Mesothelial cell of epicardium (in vitro differentiated cells): ENCODE measurements around the gene SCN3B. TPM values are rescaled to one million over a fixed set of nuclear protein-coding genes. Genes with fewer than 3 reads are reported as not detected.

ENCODE experiments used
- DNase-seq, 2 experiments: peaks; one replicate each; pipeline ENCODE4 v3.0.0; 2021; ENCODE audit warnings: low spot score in 2 of 2; ENCODE audit not compliant: unreplicated experiment in 2 of 2
- H3K27ac Mint-ChIP-seq: 2 replicates; pipeline ENCODE4 v1.8.0; 2021; ENCODE audit warnings: mixed read lengths
- H3K27me3 Mint-ChIP-seq: 2 replicates; pipeline ENCODE4 v1.8.0; 2021; ENCODE audit warnings: low read depth, mixed read lengths
- H3K36me3 Mint-ChIP-seq: 2 replicates; pipeline ENCODE4 v1.8.0; 2021; ENCODE audit warnings: mixed read lengths
- H3K4me1 Mint-ChIP-seq: 2 replicates; pipeline ENCODE4 v1.8.0; 2021; ENCODE audit warnings: mixed read lengths
- H3K4me3 Mint-ChIP-seq: 2 replicates; pipeline ENCODE4 v1.8.0; 2021; ENCODE audit warnings: mild to moderate bottlenecking, moderate library complexity, mixed read lengths
- H3K9me3 Mint-ChIP-seq: 2 replicates; pipeline ENCODE4 v1.8.0; 2021; ENCODE audit warnings: mixed read lengths
- total RNA-seq: library from RNA; stranded (reverse); gene quantifications from 3 replicates; pipeline ENCODE4 v1.2.1, GENCODE V29; 2021
- TF ChIP-seq, protein P1 (sequence below): fragments of 200-600 bp; sonication (generic); IDR thresholded peaks from one replicate; pipeline ENCODE4 v1.5.0; 2021; ENCODE audit warnings: antibody characterized with exemption; ENCODE audit not compliant: unreplicated experiment

Gene SCN3B
- total RNA-seq, 1 donor from 2014 or later = 0.22 TPM

DNA sequence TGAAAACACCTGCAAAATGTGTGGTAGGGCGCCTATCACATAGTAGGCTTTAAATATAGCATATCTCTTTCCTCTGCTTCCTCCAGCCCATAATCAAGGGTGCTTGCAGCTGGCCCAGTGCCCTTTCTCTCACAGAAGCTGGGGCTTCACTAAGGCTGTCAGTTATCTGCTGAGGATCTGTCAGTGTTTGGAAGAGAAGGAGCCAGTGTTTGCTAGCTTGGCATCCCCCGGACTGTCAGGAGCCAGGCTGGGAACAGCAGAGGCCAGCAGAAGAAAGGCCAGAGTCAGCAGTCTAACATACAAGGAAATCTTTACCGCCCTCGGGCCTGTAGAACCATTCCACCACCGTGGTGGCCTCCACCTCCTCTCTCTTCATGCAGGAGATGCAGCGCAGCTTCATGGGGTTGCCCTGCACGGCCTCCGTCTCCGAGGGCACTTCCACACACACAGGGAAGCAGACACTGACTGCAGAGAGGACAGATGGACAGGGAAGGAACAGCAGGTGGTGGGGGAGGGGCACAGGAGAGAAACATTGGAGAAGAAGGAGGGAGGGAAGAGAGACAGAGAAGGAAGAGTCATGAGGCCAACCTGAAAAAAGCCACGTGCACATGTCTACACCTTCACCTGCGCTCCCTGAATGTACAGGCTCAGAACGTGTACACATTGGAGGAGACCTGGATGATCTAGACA lies 9.0 kb downstream of the SCN3B start:
- H3K4me1 Mint-ChIP-seq = no peaks in the 10 kb centered on the region
- no peaks in the 10 kb centered on the region for H3K36me3 Mint-ChIP-seq
- no peak overlapping the region for H3K4me3 Mint-ChIP-seq
- no peaks in the 10 kb centered on the region for H3K9me3 Mint-ChIP-seq
- DNase-seq = no peak
- TF ChIP-seq, protein P1, sequence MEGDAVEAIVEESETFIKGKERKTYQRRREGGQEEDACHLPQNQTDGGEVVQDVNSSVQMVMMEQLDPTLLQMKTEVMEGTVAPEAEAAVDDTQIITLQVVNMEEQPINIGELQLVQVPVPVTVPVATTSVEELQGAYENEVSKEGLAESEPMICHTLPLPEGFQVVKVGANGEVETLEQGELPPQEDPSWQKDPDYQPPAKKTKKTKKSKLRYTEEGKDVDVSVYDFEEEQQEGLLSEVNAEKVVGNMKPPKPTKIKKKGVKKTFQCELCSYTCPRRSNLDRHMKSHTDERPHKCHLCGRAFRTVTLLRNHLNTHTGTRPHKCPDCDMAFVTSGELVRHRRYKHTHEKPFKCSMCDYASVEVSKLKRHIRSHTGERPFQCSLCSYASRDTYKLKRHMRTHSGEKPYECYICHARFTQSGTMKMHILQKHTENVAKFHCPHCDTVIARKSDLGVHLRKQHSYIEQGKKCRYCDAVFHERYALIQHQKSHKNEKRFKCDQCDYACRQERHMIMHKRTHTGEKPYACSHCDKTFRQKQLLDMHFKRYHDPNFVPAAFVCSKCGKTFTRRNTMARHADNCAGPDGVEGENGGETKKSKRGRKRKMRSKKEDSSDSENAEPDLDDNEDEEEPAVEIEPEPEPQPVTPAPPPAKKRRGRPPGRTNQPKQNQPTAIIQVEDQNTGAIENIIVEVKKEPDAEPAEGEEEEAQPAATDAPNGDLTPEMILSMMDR = no peak
- H3K27me3 Mint-ChIP-seq = peaks cover 43% of the 10 kb centered on the region
- H3K27ac Mint-ChIP-seq = no peak overlapping the region

DNA sequence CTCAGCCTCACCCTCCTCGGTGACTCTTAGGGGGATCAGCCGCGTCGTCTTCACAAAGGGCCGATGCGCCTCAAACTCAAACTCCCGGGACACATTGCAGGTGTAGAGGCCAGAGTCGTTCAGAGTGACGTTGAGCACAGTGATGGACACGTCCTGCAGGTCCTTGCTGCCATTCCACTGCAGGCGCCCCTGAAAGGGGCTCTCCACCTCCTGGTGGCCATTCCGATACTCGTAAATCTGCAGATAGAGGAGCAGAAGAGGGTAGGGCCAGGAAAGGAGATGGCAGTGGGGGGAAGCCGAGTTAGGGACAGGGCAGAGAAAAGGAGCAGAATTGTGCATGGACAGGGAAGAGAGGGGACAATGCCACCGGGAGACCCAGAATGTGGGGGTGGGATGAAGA lies 12.0 kb downstream of the SCN3B start:
- TF ChIP-seq, protein P1 = no peak
- no peak for DNase-seq
- H3K4me3 Mint-ChIP-seq = no peak overlapping the region
- H3K36me3 Mint-ChIP-seq = no peaks in the 10 kb centered on the region
- H3K27me3 Mint-ChIP-seq = peaks cover 52% of the 10 kb centered on the region
- no peaks in the 10 kb centered on the region for H3K4me1 Mint-ChIP-seq
- no peak overlapping the region for H3K27ac Mint-ChIP-seq
- H3K9me3 Mint-ChIP-seq = no peaks in the 10 kb centered on the region

DNA sequence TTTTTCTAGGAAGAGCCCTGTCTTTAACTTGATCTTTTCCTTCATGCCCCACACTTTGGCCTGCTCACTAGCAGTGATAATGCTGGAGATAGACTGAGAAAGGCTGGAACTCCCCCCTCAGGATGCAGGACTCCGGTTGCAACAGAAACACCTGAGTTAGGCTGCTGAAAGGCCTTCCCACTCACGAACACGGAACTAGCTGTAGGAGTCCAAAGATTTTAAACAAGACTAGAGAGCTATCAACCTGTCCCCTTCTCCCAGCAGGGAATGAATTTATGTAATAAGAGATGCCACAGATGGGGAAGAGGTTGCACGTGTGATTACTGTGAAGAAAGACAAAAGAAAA lies 13.0 kb downstream of the SCN3B start:
- no peaks in the 10 kb centered on the region for H3K9me3 Mint-ChIP-seq
- no peaks in the 10 kb centered on the region for H3K4me1 Mint-ChIP-seq
- H3K4me3 Mint-ChIP-seq = no peak overlapping the region
- H3K27me3 Mint-ChIP-seq = peaks cover 53% of the 10 kb centered on the region
- DNase-seq = no peak
- TF ChIP-seq, protein P1 = no peak
- H3K27ac Mint-ChIP-seq = no peak overlapping the region
- no peaks in the 10 kb centered on the region for H3K36me3 Mint-ChIP-seq

DNA sequence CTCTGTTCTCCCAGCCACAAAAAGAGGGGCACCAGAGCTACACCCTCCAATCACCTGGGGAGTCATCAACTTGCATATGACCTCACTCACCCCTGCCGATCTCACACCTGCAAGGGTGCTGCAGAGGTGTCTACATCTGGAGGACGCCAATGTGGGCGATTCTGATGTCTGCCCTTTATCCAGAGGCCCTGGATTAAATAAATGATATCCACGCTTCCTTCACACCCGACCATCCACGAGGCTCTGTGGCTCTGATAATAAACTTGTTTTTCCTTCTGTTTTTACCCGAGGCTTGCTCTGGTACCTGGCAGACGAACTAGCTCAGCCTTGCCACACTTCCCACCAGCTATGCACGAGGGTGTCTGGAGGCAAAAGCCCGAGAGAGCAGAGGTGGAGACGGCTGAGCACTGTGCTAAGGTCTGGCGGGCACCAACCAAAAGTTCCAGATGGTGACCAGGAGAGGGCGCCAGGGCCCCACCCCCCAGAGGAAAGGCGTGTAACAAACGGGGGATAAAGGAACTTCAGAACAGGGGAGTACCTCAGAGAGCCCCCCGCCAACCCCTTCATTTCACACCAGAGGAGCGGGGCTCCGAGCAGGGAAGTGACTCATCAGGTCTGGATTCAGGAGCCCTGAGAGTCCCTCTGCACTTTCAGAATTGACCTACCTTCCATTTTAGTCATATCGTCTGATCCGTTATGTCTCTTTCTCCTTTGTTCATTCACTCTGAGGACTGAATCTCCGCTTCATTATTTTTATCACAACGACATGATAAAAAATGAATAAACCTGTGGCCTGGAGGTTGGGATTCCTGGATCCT lies 13.5 kb downstream of the SCN3B start:
- Mint-ChIP-seq H3K4me3 (no peak overlapping the region), H3K9me3 (no peaks in the 10 kb centered on the region), H3K27ac (no peak overlapping the region), H3K36me3 (no peaks in the 10 kb centered on the region), H3K27me3 (peaks cover 47% of the 10 kb centered on the region), H3K4me1 (no peaks in the 10 kb centered on the region)
- TF ChIP-seq, protein P1 = peak; percentile 67
- peak in 1 of 2 experiments; percentile 56 for DNase-seq

DNA sequence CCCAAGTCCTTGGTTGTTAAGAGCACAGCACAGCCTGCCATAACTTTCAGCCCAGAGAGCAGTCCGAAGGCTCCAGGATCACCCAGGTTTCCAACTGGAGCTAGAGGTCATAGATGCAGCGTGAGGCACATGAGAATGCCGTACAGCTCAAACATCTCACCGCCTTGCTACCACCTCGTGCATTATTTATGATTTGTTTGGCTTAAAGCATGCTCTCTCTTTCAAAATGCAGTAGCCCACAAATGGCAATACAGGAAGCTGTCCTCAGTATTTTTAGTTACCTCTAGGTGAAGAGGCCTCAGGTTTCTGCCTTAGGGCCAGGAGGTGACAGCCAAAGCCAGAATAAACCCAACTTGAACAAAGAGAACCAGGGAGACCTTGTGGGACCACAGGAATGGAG lies 14.4 kb downstream of the SCN3B start:
- no peaks in the 10 kb centered on the region for H3K36me3 Mint-ChIP-seq

More for the DNA sequence above, 14.4 kb downstream of the SCN3B start:
- no peaks in the 10 kb centered on the region for H3K4me1 Mint-ChIP-seq
- TF ChIP-seq, protein P1 = no peak
- H3K9me3 Mint-ChIP-seq = no peaks in the 10 kb centered on the region
- peaks cover 47% of the 10 kb centered on the region for H3K27me3 Mint-ChIP-seq
- H3K4me3 Mint-ChIP-seq = no peak overlapping the region
- H3K27ac Mint-ChIP-seq = no peak overlapping the region
- DNase-seq = no peak
